ENCODE measurements around the gene APPL2. TPM values are rescaled to one million over a fixed set of nuclear protein-coding genes. Genes with fewer than 3 reads are reported as not detected.

Gene APPL2
- polyA plus RNA-seq, 3 donors = 6.4 to 19.8 (median 9.0) TPM

GRCh38 chr12:105226219-105226618, 9.8 kb downstream of the APPL2 start:
- Histone ChIP-seq H3K79me2 (ENCODE audit: insufficient read depth, low read length) (peaks cover 3% of the 10 kb centered on the region), H2AFZ (ENCODE audit: insufficient read depth, low read depth, low read length, poor library complexity, severe bottlenecking) (peak overlapping the region; percentile 43), H4K20me1 (ENCODE audit: insufficient read depth, low read length) (peaks cover 42% of the 10 kb centered on the region), H3K4me2 (replicated peaks; ENCODE audit: extremely low read depth, low read length, poor library complexity, severe bottlenecking) (peak overlapping the region; percentile 50), H3K4me3 (replicated peaks in 1 of 3; ENCODE audit: low read depth in 2 of 3, low read length in 3 of 3) (peak overlapping the region in 1 of 3 experiments; percentile 21), H3K36me3 (replicated peaks in 1 of 2; ENCODE audit: control insufficient read depth in 1 of 2, insufficient read depth in 2 of 2, low read length in 2 of 2) (peaks cover 16 to 59% of the 10 kb centered on the region in 2 donors), H3K27me3 (ENCODE audit: control insufficient read depth in 2 of 2, insufficient read depth in 2 of 2, low read length in 2 of 2) (no peaks in the 10 kb centered on the region), H3K4me1 (ENCODE audit: control insufficient read depth in 1 of 2, insufficient read depth in 2 of 2, low read length in 2 of 2) (peaks cover 19 to 20% of the 10 kb centered on the region in 2 donors), H3K9me3 (replicated peaks in 1 of 2; ENCODE audit: control insufficient read depth in 1 of 2, insufficient read depth in 1 of 2, low read length in 2 of 2) (no peaks in the 10 kb centered on the region), H3K27ac (ENCODE audit: low read depth in 1 of 2, low read length in 2 of 2) (peak overlapping the region in 1 of 2 donors; percentile 17), H3K9ac (ENCODE audit: insufficient read depth, low read length, poor library complexity, severe bottlenecking) (peak overlapping the region; percentile 10)
- Mint-ChIP-seq H3K27me3 (ENCODE audit: low read depth in 3 of 3) (peaks cover 0 to 1% (median 0%) of the 10 kb centered on the region in 3 donors), H3K27ac (peak overlapping the region in 2 of 7 donors; percentile 16 to 26), H3K36me3 (peaks cover 53 to 58% of the 10 kb centered on the region in 2 donors), H3K4me3 (peak overlapping the region; percentile 14 to 62), H3K4me1 (peaks cover 36% of the 10 kb centered on the region), H3K9me3 (no peaks in the 10 kb centered on the region)
- WGBS (ENCODE audit: insufficient coverage) = 8% methylated on average over 7 of the region's 8 CpGs
- TF ChIP-seq CTCF (IDR thresholded peaks at IDR 0.05) = no peak
- peak in 1 of 3 donors; percentile 6 for DNase-seq
- intact Hi-C loops (cut with micrococcal nuclease) = no loop called here

GRCh38 chr12:105225505-105226015, 10.4 kb downstream of the APPL2 start:
- Histone ChIP-seq H3K9ac (ENCODE audit: insufficient read depth, low read length, poor library complexity, severe bottlenecking) (no peak overlapping the region), H3K27me3 (ENCODE audit: control insufficient read depth in 2 of 2, insufficient read depth in 2 of 2, low read length in 2 of 2) (no peaks in the 10 kb centered on the region), H3K4me2 (replicated peaks; ENCODE audit: extremely low read depth, low read length, poor library complexity, severe bottlenecking) (peak overlapping the region; percentile 50), H2AFZ (ENCODE audit: insufficient read depth, low read depth, low read length, poor library complexity, severe bottlenecking) (no peak overlapping the region), H3K4me1 (ENCODE audit: control insufficient read depth in 1 of 2, insufficient read depth in 2 of 2, low read length in 2 of 2) (peaks cover 19 to 20% of the 10 kb centered on the region in 2 donors), H3K79me2 (ENCODE audit: insufficient read depth, low read length) (no peaks in the 10 kb centered on the region), H3K27ac (ENCODE audit: low read depth in 1 of 2, low read length in 2 of 2) (no peak overlapping the region), H3K4me3 (replicated peaks in 1 of 3; ENCODE audit: low read depth in 2 of 3, low read length in 3 of 3) (no peak overlapping the region), H3K9me3 (replicated peaks in 1 of 2; ENCODE audit: control insufficient read depth in 1 of 2, insufficient read depth in 1 of 2, low read length in 2 of 2) (no peaks in the 10 kb centered on the region), H3K36me3 (replicated peaks in 1 of 2; ENCODE audit: control insufficient read depth in 1 of 2, insufficient read depth in 2 of 2, low read length in 2 of 2) (peaks cover 16 to 61% of the 10 kb centered on the region in 2 donors), H4K20me1 (ENCODE audit: insufficient read depth, low read length) (peaks cover 41% of the 10 kb centered on the region)
- WGBS (ENCODE audit: insufficient coverage) = no CpG with 5 or more reads among the region's 5 CpGs
- peaks cover 50 to 61% of the 10 kb centered on the region in 2 donors for H3K36me3 Mint-ChIP-seq
- no peak overlapping the region for H3K27ac Mint-ChIP-seq
- intact Hi-C loops (cut with micrococcal nuclease) = no loop called here
- TF ChIP-seq CTCF (IDR thresholded peaks at IDR 0.05) = no peak
- peak overlapping the region in 1 of 2 donors; percentile 31 for H3K4me3 Mint-ChIP-seq
- no peak for DNase-seq
- H3K9me3 Mint-ChIP-seq = no peaks in the 10 kb centered on the region
- H3K27me3 Mint-ChIP-seq (ENCODE audit: low read depth in 3 of 3) = peaks cover 0 to 1% (median 0%) of the 10 kb centered on the region in 3 donors
- peaks cover 34% of the 10 kb centered on the region for H3K4me1 Mint-ChIP-seq
